ENCODE results near the gene CNTFR.

- TF ChIP-seq, protein P1, sequence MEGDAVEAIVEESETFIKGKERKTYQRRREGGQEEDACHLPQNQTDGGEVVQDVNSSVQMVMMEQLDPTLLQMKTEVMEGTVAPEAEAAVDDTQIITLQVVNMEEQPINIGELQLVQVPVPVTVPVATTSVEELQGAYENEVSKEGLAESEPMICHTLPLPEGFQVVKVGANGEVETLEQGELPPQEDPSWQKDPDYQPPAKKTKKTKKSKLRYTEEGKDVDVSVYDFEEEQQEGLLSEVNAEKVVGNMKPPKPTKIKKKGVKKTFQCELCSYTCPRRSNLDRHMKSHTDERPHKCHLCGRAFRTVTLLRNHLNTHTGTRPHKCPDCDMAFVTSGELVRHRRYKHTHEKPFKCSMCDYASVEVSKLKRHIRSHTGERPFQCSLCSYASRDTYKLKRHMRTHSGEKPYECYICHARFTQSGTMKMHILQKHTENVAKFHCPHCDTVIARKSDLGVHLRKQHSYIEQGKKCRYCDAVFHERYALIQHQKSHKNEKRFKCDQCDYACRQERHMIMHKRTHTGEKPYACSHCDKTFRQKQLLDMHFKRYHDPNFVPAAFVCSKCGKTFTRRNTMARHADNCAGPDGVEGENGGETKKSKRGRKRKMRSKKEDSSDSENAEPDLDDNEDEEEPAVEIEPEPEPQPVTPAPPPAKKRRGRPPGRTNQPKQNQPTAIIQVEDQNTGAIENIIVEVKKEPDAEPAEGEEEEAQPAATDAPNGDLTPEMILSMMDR (IDR thresholded peaks at IDR 0.05), result no peak
- TF ChIP-seq POLR2A (IDR thresholded peaks at IDR 0.05) (no peak), POLR2AphosphoS5 (IDR thresholded peaks at IDR 0.05) (no peak)
Observed at GRCh38 chr9:34552606-34552981, 36.9 kb downstream of the CNTFR start.
